Calu3 (cell line): ENCODE results near the gene MYO7A. TPM values are rescaled to one million over a fixed set of nuclear protein-coding genes. Genes with fewer than 3 reads are reported as not detected.

Experiments used
- BruUV-seq: library from RNA; stranded (reverse); fragments of 400-500 nt; replicated peaks from 2 replicates; lab custom pipeline; 2021; lab: Mats Ljungman, UMichigan
- CTCF ChIA-PET: fragments of 300-600 bp; sonication (Branson Sonifier 250); formaldehyde crosslinking; loops from one replicate; lab custom pipeline; 2022; ENCODE audit warnings: antibody characterized with exemption; lab: Charles Lee
- DNase-seq: peaks from one replicate; pipeline ENCODE4 v3.0.0; 2022
- H3K27ac Mint-ChIP-seq: one replicate; pipeline ENCODE4 v1.8.0; 2022; ENCODE audit warnings: mixed read lengths; ENCODE audit not compliant: unreplicated experiment
- H3K27me3 Mint-ChIP-seq: one replicate; pipeline ENCODE4 v1.8.0; 2022; ENCODE audit warnings: mixed read lengths; ENCODE audit not compliant: unreplicated experiment
- H3K36me3 Mint-ChIP-seq: one replicate; pipeline ENCODE4 v1.8.0; 2022; ENCODE audit warnings: mild to moderate bottlenecking, moderate library complexity, mixed read lengths; ENCODE audit not compliant: insufficient read depth, unreplicated experiment
- H3K4me1 Mint-ChIP-seq: one replicate; pipeline ENCODE4 v1.8.0; 2022; ENCODE audit warnings: mild to moderate bottlenecking, low read depth, mixed read lengths; ENCODE audit not compliant: unreplicated experiment
- H3K4me3 Mint-ChIP-seq: one replicate; pipeline ENCODE4 v1.8.0; 2022; ENCODE audit warnings: mild to moderate bottlenecking, low read depth, moderate library complexity, mixed read lengths; ENCODE audit not compliant: unreplicated experiment
- H3K9me3 Mint-ChIP-seq: one replicate; pipeline ENCODE4 v1.8.0; 2022; ENCODE audit warnings: low read depth, mixed read lengths; ENCODE audit not compliant: unreplicated experiment
- intact Hi-C: fragments of 100-400 bp; cut with micrococcal nuclease; formaldehyde crosslinking; loops from one replicate; pipeline ENCODE4 v1.10.0; 2022; ENCODE audit not compliant: unreplicated experiment
- total RNA-seq: library from RNA; stranded (reverse); gene quantifications from 2 replicates; pipeline ENCODE4 v1.2.3, GENCODE V29; 2022
- TF ChIP-seq, protein P1 (sequence below): fragments of 200-600 bp; IDR thresholded peaks from one replicate; pipeline ENCODE4 v1.8.0; 2022; ENCODE audit warnings: antibody characterized with exemption; ENCODE audit not compliant: unreplicated experiment

Gene MYO7A
- total RNA-seq, 1 experiment from 2014 or later: 3.7 TPM

DNA sequence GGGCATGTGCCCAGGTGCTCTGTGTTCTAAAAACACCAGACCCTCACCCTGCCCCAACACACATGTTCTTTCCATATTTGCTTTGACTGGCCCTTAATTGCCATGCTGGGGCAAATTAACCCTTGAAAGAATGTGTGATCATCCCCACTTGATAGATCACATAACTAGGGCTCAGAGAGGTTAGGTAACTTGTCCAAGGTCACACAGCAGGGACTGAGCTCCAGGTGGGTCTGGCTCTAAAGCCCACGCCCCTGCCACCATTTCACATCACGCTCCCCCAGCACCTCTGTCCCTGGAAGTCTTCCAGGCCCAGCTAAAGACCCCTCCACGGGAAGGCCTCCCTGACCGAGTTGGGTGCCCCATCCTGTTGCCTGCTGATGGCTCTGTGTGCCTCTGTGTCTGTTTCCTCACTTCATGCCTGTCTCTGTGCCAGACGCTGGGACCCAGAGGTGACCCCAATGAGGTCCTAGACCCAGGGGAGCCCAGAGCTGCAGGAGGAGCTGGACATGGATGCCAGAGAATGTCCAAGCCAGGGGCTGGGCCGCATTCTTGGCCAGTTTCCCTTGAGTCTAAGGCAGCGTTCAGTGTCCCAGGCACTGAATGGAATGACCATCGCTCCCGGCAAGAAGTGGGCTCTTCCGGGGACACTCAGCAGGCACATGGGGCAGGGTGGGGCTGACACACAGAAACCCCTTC, 79.7 kb downstream of the MYO7A start:
- Mint-ChIP-seq H3K36me3 (no peaks in the 10 kb centered on the region), H3K27me3 (no peaks in the 10 kb centered on the region), H3K27ac (no peak overlapping the region), H3K9me3 (peaks cover 2% of the 10 kb centered on the region), H3K4me1 (no peaks in the 10 kb centered on the region), H3K4me3 (no peak overlapping the region)
- intact Hi-C loops: no loop called here
- CTCF ChIA-PET: no interaction called here
- no TSS peak for BruUV-seq
- no peak for DNase-seq
- TF ChIP-seq, protein P1, sequence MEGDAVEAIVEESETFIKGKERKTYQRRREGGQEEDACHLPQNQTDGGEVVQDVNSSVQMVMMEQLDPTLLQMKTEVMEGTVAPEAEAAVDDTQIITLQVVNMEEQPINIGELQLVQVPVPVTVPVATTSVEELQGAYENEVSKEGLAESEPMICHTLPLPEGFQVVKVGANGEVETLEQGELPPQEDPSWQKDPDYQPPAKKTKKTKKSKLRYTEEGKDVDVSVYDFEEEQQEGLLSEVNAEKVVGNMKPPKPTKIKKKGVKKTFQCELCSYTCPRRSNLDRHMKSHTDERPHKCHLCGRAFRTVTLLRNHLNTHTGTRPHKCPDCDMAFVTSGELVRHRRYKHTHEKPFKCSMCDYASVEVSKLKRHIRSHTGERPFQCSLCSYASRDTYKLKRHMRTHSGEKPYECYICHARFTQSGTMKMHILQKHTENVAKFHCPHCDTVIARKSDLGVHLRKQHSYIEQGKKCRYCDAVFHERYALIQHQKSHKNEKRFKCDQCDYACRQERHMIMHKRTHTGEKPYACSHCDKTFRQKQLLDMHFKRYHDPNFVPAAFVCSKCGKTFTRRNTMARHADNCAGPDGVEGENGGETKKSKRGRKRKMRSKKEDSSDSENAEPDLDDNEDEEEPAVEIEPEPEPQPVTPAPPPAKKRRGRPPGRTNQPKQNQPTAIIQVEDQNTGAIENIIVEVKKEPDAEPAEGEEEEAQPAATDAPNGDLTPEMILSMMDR: no peak

DNA sequence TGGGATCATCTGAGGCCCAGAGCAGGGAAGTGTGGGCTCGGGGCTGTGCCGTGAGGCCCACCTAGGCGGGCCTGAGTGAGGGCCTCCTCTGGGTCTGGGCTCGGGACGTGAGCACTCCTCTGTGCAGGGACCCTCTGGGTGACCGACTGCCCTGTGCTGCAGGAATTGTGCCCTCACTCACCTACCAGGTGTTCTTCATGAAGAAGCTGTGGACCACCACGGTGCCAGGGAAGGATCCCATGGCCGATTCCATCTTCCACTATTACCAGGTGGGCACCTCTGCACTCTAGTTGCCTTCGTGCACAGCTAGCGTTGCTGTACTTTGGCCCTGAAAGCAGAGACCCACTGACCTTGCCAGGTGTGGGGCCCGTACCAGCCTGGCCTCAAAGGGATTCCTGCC, 80.5 kb downstream of the MYO7A start:
- CTCF ChIA-PET: no interaction called here
- H3K9me3 Mint-ChIP-seq: peaks cover 2% of the 10 kb centered on the region
- no peaks in the 10 kb centered on the region for H3K27me3 Mint-ChIP-seq
- no peak for DNase-seq
- H3K27ac Mint-ChIP-seq: no peak overlapping the region
- TF ChIP-seq, protein P1: no peak
- H3K4me1 Mint-ChIP-seq: no peaks in the 10 kb centered on the region
- no peaks in the 10 kb centered on the region for H3K36me3 Mint-ChIP-seq
- no peak overlapping the region for H3K4me3 Mint-ChIP-seq
- intact Hi-C loops: no loop called here
- no TSS peak for BruUV-seq

DNA sequence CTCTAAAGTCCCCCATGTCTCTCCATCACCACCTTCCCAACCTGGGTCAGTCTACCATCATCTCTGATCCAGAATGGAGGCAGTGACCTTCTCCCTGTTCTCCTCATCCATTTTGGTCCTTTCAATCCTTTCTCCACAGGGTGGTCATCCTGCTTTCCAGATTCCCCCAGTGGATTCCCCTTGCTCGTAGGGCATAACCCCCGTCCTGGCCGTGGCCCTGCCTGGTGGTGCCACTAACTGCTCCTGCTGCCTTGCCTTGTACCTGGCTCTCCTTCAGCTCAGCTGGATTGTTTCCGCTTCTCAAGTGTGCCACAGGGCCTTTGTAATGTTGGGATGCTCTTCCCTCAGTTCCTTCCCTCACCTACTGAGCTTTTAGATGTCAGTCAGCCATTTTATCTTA, 81.6 kb downstream of the MYO7A start:
- no peaks in the 10 kb centered on the region for H3K27me3 Mint-ChIP-seq
- no peak overlapping the region for H3K27ac Mint-ChIP-seq
- intact Hi-C loops: no loop called here
- H3K9me3 Mint-ChIP-seq: peaks cover 2% of the 10 kb centered on the region
- CTCF ChIA-PET: no interaction called here
- no peaks in the 10 kb centered on the region for H3K36me3 Mint-ChIP-seq
- no peak overlapping the region for H3K4me3 Mint-ChIP-seq
- TF ChIP-seq, protein P1: no peak
- no peaks in the 10 kb centered on the region for H3K4me1 Mint-ChIP-seq
- no TSS peak for BruUV-seq
- DNase-seq: no peak

DNA sequence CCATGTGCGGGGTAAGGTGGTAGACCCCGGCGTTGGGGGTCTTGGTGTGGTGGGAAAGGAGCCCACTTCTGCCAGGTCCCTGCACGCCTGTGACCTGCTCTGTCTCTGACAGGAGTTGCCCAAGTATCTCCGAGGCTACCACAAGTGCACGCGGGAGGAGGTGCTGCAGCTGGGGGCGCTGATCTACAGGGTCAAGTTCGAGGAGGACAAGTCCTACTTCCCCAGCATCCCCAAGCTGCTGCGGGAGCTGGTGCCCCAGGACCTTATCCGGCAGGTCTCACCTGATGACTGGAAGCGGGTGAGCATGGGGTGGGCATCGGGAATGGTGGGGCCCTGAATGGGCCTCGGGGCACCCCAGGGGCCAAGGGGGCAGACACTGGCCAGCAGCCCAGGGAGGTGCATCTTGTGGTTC, 83.0 kb downstream of the MYO7A start:
- Mint-ChIP-seq H3K27ac (no peak overlapping the region), H3K27me3 (no peaks in the 10 kb centered on the region), H3K4me1 (no peaks in the 10 kb centered on the region), H3K9me3 (peaks cover 2% of the 10 kb centered on the region), H3K4me3 (no peak overlapping the region), H3K36me3 (no peaks in the 10 kb centered on the region)
- BruUV-seq: no TSS peak
- CTCF ChIA-PET: no interaction called here
- TF ChIP-seq, protein P1: no peak
- no peak for DNase-seq
- intact Hi-C loops: no loop called here
